Stimulated activated CD8-positive, alpha-beta memory T cell treated with anti-CD3 and anti-CD28 coated beads, Interleukin-4, amount 100 ng/mL, for 4 hours (primary cell): Measurements from ENCODE around the gene XYLB.

Source experiments
- DNase-seq, 2 donors: peaks; one replicate each; pipeline ENCODE4 v3.0.0-alpha.2; 2020; ENCODE audit warnings: low read depth in 2 of 2, low spot score in 1 of 2

The XYLB gene

GRCh38 chr3:38361496-38361895 is 14.9 kb downstream of the XYLB start:
- no peak for DNase-seq

- DNase-seq, result no peak
Measured at GRCh38 chr3:38362825-38363224, 16.2 kb downstream of the XYLB start.

GRCh38 chr3:38364721-38365400 is 18.3 kb downstream of the XYLB start:
- no peak for DNase-seq

- no peak for DNase-seq
Measured at GRCh38 chr3:38365469-38366062, 19.0 kb downstream of the XYLB start.

GRCh38 chr3:38366082-38366481 is 19.5 kb downstream of the XYLB start:
- no peak for DNase-seq

- DNase-seq, result no peak
Measured at GRCh38 chr3:38367779-38368178, 21.2 kb downstream of the XYLB start.

- DNase-seq, result no peak
Measured at GRCh38 chr3:38368238-38368637, 21.7 kb downstream of the XYLB start.

GRCh38 chr3:38369186-38369585 is 22.6 kb downstream of the XYLB start:
- no peak for DNase-seq

- DNase-seq, result no peak
Measured at GRCh38 chr3:38370149-38370548, 23.6 kb downstream of the XYLB start.

- no peak for DNase-seq
Measured at GRCh38 chr3:38370861-38371260, 24.3 kb downstream of the XYLB start.

- no peak for DNase-seq
Measured at GRCh38 chr3:38371541-38372213, 25.1 kb downstream of the XYLB start.

- DNase-seq, result no peak
Measured at GRCh38 chr3:38372214-38372601, 25.6 kb downstream of the XYLB start.

GRCh38 chr3:38374221-38374620 is 27.6 kb downstream of the XYLB start:
- DNase-seq, result no peak

GRCh38 chr3:38375072-38375471 is 28.5 kb downstream of the XYLB start:
- no peak for DNase-seq

- DNase-seq, result no peak
Measured at GRCh38 chr3:38375488-38376097, 29.0 kb downstream of the XYLB start.

- DNase-seq, result no peak
Measured at GRCh38 chr3:38376098-38376816, 29.7 kb downstream of the XYLB start.

GRCh38 chr3:38379201-38379770 is 32.7 kb downstream of the XYLB start:
- no peak for DNase-seq

- DNase-seq, result no peak
Measured at GRCh38 chr3:38382506-38383080, 36.0 kb downstream of the XYLB start.

- no peak for DNase-seq
Measured at GRCh38 chr3:38383156-38383875, 36.7 kb downstream of the XYLB start.
